Neural cell (in vitro differentiated cells): ENCODE measurements around the gene HPS1.

Source experiments
- CTCF ChIP-seq: fragments of 450-650 bp; IDR thresholded peaks from 2 replicates; pipeline ENCODE4 v1.5.1; 2014; ENCODE audit warnings: antibody characterized with exemption, mild to moderate bottlenecking, moderate library complexity; ENCODE audit not compliant: poor library complexity, severe bottlenecking
- EP300 ChIP-seq: fragments of 450-650 bp; conservative IDR thresholded peaks from 2 replicates; pipeline ENCODE4 v1.6.1; 2014; ENCODE audit warnings: antibody characterized with exemption, mild to moderate bottlenecking, moderate library complexity; ENCODE audit not compliant: poor library complexity, severe bottlenecking
- EZH2 ChIP-seq: fragments of 200-600, 300-800 bp; shearing (Covaris generic), sonication (generic); IDR thresholded peaks from 2 replicates; pipeline ENCODE4 v1.6.1; 2014; ENCODE audit warnings: antibody characterized with exemption, low read length, borderline replicate concordance, mild to moderate bottlenecking; ENCODE audit not compliant: insufficient read depth, poor library complexity, severe bottlenecking
- MXI1 ChIP-seq: fragments of 450-650 bp; conservative IDR thresholded peaks from 2 replicates; pipeline ENCODE4 v1.6.1; 2014; ENCODE audit warnings: antibody characterized with exemption, mild to moderate bottlenecking; ENCODE audit not compliant: poor library complexity, severe bottlenecking
- POLR2AphosphoS5 ChIP-seq: IDR thresholded peaks from 2 replicates; pipeline ENCODE4 v1.6.1; 2012
- RAD21 ChIP-seq: fragments of 450-650 bp; conservative IDR thresholded peaks from 2 replicates; pipeline ENCODE4 v1.6.1; 2014; ENCODE audit warnings: antibody characterized with exemption, mild to moderate bottlenecking, moderate library complexity
- REST ChIP-seq: IDR thresholded peaks from 2 replicates; pipeline ENCODE4 v1.6.1; 2012; ENCODE audit warnings: borderline replicate concordance
- SMC3 ChIP-seq: fragments of 450-650 bp; conservative IDR thresholded peaks from 2 replicates; pipeline ENCODE4 v1.6.1; 2014; ENCODE audit warnings: antibody characterized with exemption, mild to moderate bottlenecking, moderate library complexity; ENCODE audit not compliant: poor library complexity
- TAF1 ChIP-seq: IDR thresholded peaks from 2 replicates; pipeline ENCODE4 v1.6.1; 2012; ENCODE audit warnings: low read depth

DNA sequence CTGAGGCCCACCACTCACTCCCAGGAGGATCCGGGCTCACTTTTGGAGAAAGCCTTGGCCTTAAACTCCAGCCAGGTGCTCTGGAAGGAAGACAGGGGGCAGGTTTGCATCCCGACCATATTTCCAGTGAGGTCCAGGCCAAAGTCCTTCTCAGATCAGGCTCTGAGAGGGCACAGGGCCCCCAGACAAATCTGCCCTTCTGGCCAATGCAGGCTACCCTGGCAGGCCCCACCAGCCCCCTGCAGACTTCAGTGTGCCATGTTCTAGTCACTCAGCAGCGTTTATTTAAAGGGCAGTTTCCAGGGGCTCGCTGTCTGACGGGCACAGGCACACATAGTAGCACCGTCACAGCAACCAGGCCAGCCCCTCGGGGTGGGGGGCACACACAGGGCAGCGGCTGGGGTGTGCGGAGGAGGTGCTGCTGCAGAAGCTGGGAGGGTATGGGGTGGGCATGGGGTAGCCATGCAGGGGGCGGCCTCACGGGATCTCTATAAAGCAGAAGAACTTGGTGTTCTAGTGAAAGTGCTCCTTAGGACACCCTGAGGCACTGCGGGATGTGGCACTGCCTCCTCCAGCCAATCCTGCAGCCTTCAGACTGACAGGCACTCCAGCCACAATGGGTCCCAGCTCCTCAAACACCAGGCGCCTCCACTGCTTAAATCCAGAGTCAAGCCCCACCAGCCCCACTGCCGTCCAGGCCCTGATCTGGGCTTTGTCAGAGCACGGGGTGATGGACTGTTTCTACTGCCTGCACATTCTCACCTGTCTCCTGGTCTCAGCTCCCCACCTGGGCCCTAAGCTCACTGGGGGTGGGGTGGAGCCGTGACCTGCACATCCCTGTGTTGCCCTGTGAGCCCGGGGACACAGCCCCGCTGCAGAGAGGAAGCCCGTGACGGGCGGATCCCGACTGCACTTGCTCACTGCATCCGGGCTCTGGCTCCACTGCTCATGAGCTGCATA lies 22.2 kb downstream of the HPS1 start:
- TF ChIP-seq CTCF, result no peak
- no peak for TF ChIP-seq EZH2
- TF ChIP-seq POLR2AphosphoS5, result no peak
- no peak for TF ChIP-seq SMC3
- no peak for TF ChIP-seq RAD21
- no peak for TF ChIP-seq REST
- no peak for TF ChIP-seq EP300
- TF ChIP-seq TAF1, result no peak
- TF ChIP-seq MXI1, result no peak
